ENCODE results near the gene MAP1LC3C. TPM values are rescaled to one million over a fixed set of nuclear protein-coding genes. Genes with fewer than 3 reads are reported as not detected.

MAP1LC3C gene
- not detected in 2 replicates for total RNA-seq (2021)
- Bru-seq, nascent RNA: not detected
- percentile 14 among the genes with signal in this experiment for BruChase-seq, experiment 1, labeled RNA remaining after a 2-hour chase
- not detected for BruChase-seq, experiment 2, labeled RNA remaining after a 6-hour chase
- long read RNA-seq: 0 reads

- BruUV-seq (replicated peaks): no TSS peak
- Histone ChIP-seq H3K27ac (ENCODE audit: low read depth, low read length, poor library complexity, severe bottlenecking) (no peak within 1 kb of the TSS), H3K4me1 (ENCODE audit: insufficient read depth, low read length, poor library complexity, severe bottlenecking) (no peaks in the 10 kb centered on the region), H3K27me3 (replicated peaks; ENCODE audit: insufficient read depth, low read depth, low read length, poor library complexity) (no peaks in the 10 kb centered on the region), H3K4me3 (ENCODE audit: low read depth, low read length, poor library complexity, severe bottlenecking) (peak within 1 kb of the TSS; percentile 33), H3K36me3 (ENCODE audit: insufficient read depth, low read length, poor library complexity, severe bottlenecking) (no peaks in the 10 kb centered on the region), H3K9me3 (ENCODE audit: low read depth, low read length, poor library complexity, severe bottlenecking) (no peaks in the 10 kb centered on the region)
- TF ChIP-seq CTCF (conservative IDR thresholded peaks at IDR 0.05; ENCODE audit: low read depth, low read length): no peak
- no peak for TF ChIP-seq EZH2 (IDR thresholded peaks at IDR 0.05; ENCODE audit: borderline replicate concordance, low read depth, low read length, poor library complexity, severe bottlenecking)
- POLR2A ChIA-PET (ENCODE audit: low non-redundant PET): no interaction called here
- no peak for DNase-seq (ENCODE audit: low spot score)
- intact Hi-C loops (cut with micrococcal nuclease; ENCODE audit: unreplicated experiment): no loop called here
- CTCF ChIA-PET: interaction anchor here (0.9 kb wide), 1 partner anchor 49 kb away, joined by 3 read pairs; no protein-coding TSS in a partner anchor
These were observed at the start of gene MAP1LC3C for GRCh38 chr1:241999026-241999425. Gene MAP1LC3C, minus strand, starts transcription at chr1:241999098. Its CDS starts 90 bp downstream, at chr1:241999008.

- no peaks in the 10 kb centered on the region for H3K4me1 ChIP-seq (ENCODE audit: insufficient read depth, low read length, poor library complexity, severe bottlenecking)
- TF ChIP-seq EZH2 (IDR thresholded peaks at IDR 0.05; ENCODE audit: borderline replicate concordance, low read depth, low read length, poor library complexity, severe bottlenecking) (no peak), CTCF (conservative IDR thresholded peaks at IDR 0.05; ENCODE audit: low read depth, low read length) (no peak)
- no peaks in the 10 kb centered on the region for H3K27me3 ChIP-seq (replicated peaks; ENCODE audit: insufficient read depth, low read depth, low read length, poor library complexity)
- H3K4me3 ChIP-seq (ENCODE audit: low read depth, low read length, poor library complexity, severe bottlenecking): no peak overlapping the region
- intact Hi-C loops (cut with micrococcal nuclease; ENCODE audit: unreplicated experiment): no loop called here
- DNase-seq (ENCODE audit: low spot score): no peak
- H3K36me3 ChIP-seq (ENCODE audit: insufficient read depth, low read length, poor library complexity, severe bottlenecking): no peaks in the 10 kb centered on the region
- POLR2A ChIA-PET (ENCODE audit: low non-redundant PET): no interaction called here
- no peak overlapping the region for H3K27ac ChIP-seq (ENCODE audit: low read depth, low read length, poor library complexity, severe bottlenecking)
- CTCF ChIA-PET: no interaction called here
- no TSS peak for BruUV-seq (replicated peaks)
- H3K9me3 ChIP-seq (ENCODE audit: low read depth, low read length, poor library complexity, severe bottlenecking): no peaks in the 10 kb centered on the region
These were observed 44.3 kb upstream of the MAP1LC3C start for GRCh38 chr1:242043165-242043564.

GRCh38 chr1:242034392-242034791, 35.5 kb upstream of the MAP1LC3C start:
- BruUV-seq (replicated peaks): no TSS peak
- H3K36me3 ChIP-seq (ENCODE audit: insufficient read depth, low read length, poor library complexity, severe bottlenecking): no peaks in the 10 kb centered on the region
- intact Hi-C loops (cut with micrococcal nuclease; ENCODE audit: unreplicated experiment): no loop called here
- no peaks in the 10 kb centered on the region for H3K27me3 ChIP-seq (replicated peaks; ENCODE audit: insufficient read depth, low read depth, low read length, poor library complexity)
- TF ChIP-seq CTCF (conservative IDR thresholded peaks at IDR 0.05; ENCODE audit: low read depth, low read length): no peak
- TF ChIP-seq EZH2 (IDR thresholded peaks at IDR 0.05; ENCODE audit: borderline replicate concordance, low read depth, low read length, poor library complexity, severe bottlenecking): no peak
- no peaks in the 10 kb centered on the region for H3K9me3 ChIP-seq (ENCODE audit: low read depth, low read length, poor library complexity, severe bottlenecking)
- H3K4me1 ChIP-seq (ENCODE audit: insufficient read depth, low read length, poor library complexity, severe bottlenecking): no peaks in the 10 kb centered on the region
- ChIA-PET POLR2A (ENCODE audit: low non-redundant PET) (no interaction called here), CTCF (no interaction called here)
- H3K4me3 ChIP-seq (ENCODE audit: low read depth, low read length, poor library complexity, severe bottlenecking): no peak overlapping the region
- no peak overlapping the region for H3K27ac ChIP-seq (ENCODE audit: low read depth, low read length, poor library complexity, severe bottlenecking)
- no peak for DNase-seq (ENCODE audit: low spot score)

Data from A673 (cell line).